Colonic mucosa (tissue), 4 donors: ENCODE measurements around the gene DCDC2B. TPM values are rescaled to one million over a fixed set of nuclear protein-coding genes. Genes with fewer than 3 reads are reported as not detected.

Experiments used
- DNase-seq: peaks from one replicate; pipeline ENCODE4 v3.0.0-alpha.2; 2020
- H3K27ac ChIP-seq: fragments of 200-600 bp; one replicate; pipeline ENCODE4 v1.8.0; 2021
- H3K27me3 ChIP-seq: fragments of 200-600 bp; one replicate; pipeline ENCODE4 v1.8.0; 2021
- H3K36me3 ChIP-seq: fragments of 200-600 bp; one replicate; pipeline ENCODE4 v1.8.0; 2021
- H3K4me1 ChIP-seq: fragments of 200-600 bp; one replicate; pipeline ENCODE4 v1.8.0; 2021; ENCODE audit warnings: mild to moderate bottlenecking
- H3K4me3 ChIP-seq: fragments of 200-600 bp; one replicate; pipeline ENCODE4 v1.8.0; 2021
- H3K9ac ChIP-seq, 2 donors: one replicate each; pipeline ENCODE4 v1.7.0; 2013; ENCODE audit warnings: control low read depth in 2 of 2, low read depth in 2 of 2, low read length in 2 of 2
- H3K9me3 ChIP-seq: fragments of 200-600 bp; one replicate; pipeline ENCODE4 v1.8.0; 2021
- intact Hi-C: fragments of 100-400 bp; cut with DNase I; formaldehyde crosslinking; loops from one replicate; pipeline ENCODE4 v1.14.1; 2022
- total RNA-seq, 2 donors: library from RNA; stranded (reverse); fragmentation: NEBNext Ultra II Directional in 1 of 2; extraction: Animal tissue kit (Norgen Biotek cat#: 25700) in 1 of 2; gene quantifications; one replicate each; pipeline ENCODE4 v1.2.1, GENCODE V29; 2021
- TF ChIP-seq, protein P1 (sequence below): fragments of 200-600 bp; IDR thresholded peaks from one replicate; pipeline ENCODE4 v1.8.0; 2022; ENCODE audit warnings: antibody characterized with exemption, mild to moderate bottlenecking
- donor health status: healthy.
- donor health status: DM: no; HTN: no; CAD: no.
- donor health status: DM: no; HTN: no; CAD: no.

Gene DCDC2B
- total RNA-seq, 2 donors from 2014 or later = not detected

DNA sequence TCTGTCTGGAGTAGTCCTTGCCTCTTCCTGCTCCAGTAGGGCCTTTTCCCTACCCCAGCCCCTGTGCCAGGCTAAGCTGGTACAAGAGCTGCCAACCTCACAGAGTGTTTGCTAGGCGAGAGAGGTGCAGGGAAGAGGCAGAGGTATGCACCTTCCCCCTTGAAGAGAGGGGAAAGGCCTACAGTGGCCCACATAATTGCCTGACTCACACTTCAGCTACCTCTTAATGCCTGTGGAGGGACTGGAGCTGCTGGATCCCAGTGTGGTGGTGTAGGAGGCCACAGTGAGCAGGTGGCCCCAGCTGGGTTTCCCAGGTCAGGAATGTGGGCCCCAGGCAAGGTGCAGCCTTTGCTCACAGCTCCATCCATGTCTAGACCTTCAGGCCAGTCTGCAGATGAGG, 11.8 kb upstream of the DCDC2B start:
- intact Hi-C loops = no loop called here
- peaks cover 3% of the 10 kb centered on the region for H3K4me1 ChIP-seq
- peaks cover 34% of the 10 kb centered on the region for H3K36me3 ChIP-seq
- no peak overlapping the region for H3K4me3 ChIP-seq
- H3K9ac ChIP-seq = no peak overlapping the region
- DNase-seq = no peak
- no peak overlapping the region for H3K27ac ChIP-seq
- H3K27me3 ChIP-seq = no peaks in the 10 kb centered on the region
- H3K9me3 ChIP-seq = no peaks in the 10 kb centered on the region
- TF ChIP-seq, protein P1, sequence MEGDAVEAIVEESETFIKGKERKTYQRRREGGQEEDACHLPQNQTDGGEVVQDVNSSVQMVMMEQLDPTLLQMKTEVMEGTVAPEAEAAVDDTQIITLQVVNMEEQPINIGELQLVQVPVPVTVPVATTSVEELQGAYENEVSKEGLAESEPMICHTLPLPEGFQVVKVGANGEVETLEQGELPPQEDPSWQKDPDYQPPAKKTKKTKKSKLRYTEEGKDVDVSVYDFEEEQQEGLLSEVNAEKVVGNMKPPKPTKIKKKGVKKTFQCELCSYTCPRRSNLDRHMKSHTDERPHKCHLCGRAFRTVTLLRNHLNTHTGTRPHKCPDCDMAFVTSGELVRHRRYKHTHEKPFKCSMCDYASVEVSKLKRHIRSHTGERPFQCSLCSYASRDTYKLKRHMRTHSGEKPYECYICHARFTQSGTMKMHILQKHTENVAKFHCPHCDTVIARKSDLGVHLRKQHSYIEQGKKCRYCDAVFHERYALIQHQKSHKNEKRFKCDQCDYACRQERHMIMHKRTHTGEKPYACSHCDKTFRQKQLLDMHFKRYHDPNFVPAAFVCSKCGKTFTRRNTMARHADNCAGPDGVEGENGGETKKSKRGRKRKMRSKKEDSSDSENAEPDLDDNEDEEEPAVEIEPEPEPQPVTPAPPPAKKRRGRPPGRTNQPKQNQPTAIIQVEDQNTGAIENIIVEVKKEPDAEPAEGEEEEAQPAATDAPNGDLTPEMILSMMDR = no peak

DNA sequence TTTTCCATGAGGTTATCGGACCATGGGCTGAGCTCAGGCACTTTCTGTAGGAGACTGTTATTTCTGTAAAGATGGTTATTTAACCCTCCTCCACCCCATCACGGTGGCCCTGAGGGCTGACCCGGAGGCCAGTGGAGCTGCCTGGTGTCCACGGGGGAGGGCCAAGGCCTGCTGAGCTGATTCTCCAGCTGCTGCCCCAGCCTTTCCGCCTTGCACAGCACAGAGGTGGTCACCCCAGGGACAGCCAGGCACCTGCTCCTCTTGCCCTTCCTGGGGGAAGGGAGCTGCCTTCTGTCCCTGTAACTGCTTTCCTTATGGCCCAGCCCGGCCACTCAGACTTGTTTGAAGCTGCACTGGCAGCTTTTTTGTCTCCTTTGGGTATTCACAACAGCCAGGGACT, 11.1 kb upstream of the DCDC2B start:
- TF ChIP-seq, protein P1 = no peak
- Histone ChIP-seq H3K9me3 (no peaks in the 10 kb centered on the region), H3K27ac (no peak overlapping the region), H3K4me1 (peaks cover 3% of the 10 kb centered on the region), H3K27me3 (no peaks in the 10 kb centered on the region), H3K9ac (no peak overlapping the region), H3K4me3 (no peak overlapping the region), H3K36me3 (peaks cover 27% of the 10 kb centered on the region)
- intact Hi-C loops = no loop called here
- no peak for DNase-seq

DNA sequence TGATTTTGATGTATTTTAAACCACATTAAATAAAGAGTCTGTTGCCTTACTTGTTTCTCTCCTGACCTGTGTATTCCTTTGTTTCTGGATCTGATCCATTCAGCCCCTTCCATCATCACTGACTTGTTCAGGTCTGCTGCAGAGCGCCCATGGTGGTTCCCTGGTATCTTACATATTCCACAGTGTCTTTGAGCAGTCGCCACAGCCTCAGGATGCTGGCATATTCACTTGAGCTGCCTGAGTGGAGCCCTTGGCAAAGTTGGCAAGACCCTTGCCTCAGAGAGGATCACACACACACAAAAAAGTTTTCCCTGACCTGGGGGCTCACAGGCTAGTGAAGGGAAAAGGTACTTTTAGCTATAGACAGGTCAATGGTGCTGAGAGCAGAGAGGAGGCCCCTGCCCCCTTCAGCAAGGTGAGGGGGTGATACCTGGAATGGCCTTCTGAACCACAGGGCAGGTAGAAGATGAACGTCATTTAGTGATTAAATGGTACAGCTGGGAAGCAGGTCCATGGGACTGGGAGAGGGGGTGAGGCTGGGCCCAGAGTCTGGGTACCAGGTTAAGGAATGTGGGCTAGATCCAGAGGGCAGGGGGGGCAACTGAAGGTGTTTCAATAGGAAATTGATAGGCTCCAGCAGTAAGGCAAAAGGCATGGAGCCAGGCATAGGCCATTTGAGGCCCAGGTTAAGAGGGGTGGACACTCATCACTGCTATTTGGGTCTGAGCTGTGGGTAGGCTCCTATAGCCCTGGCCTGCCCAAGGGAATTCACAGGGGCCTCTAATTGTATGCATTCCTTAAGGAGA, 10.4 kb upstream of the DCDC2B start:
- H3K27ac ChIP-seq = no peak overlapping the region
- H3K36me3 ChIP-seq = peaks cover 27% of the 10 kb centered on the region
- no peak overlapping the region for H3K4me3 ChIP-seq
- H3K27me3 ChIP-seq = no peaks in the 10 kb centered on the region
- no peaks in the 10 kb centered on the region for H3K9me3 ChIP-seq
- intact Hi-C loops = no loop called here
- H3K4me1 ChIP-seq = peaks cover 3% of the 10 kb centered on the region
- TF ChIP-seq, protein P1 = no peak
- H3K9ac ChIP-seq = no peak overlapping the region
- DNase-seq = no peak

DNA sequence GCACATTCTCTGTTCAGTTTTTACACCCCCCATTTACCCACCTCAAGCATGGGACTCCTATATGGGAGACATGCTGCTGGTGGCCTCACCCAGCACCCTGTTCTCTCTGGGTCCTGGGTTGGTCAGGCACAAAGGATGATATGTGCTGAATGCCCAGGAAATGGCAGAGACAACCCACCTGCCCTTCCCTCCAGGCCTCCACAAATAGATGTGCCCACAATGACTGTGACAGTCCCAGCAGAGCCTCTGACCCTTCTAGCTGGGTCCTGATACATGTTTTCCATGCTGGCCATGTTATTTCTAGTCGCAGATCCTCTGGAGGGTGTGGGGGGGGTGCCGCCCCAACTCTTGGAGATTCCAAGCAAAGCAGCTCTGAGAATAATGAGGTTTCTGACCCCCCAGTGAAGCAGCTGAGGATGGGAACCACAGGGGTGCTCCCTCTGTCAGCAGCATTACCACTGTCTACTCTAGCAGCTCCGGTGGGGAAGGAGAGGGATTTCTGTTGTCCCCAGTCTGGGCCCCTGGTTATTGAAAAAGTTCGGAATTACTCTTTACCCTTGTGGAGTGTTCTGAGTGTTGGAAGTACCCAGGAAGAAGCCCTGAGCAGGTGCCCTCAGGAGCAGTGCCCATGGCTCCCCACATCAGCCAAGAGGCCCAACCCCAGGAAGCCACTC, 9.7 kb upstream of the DCDC2B start:
- TF ChIP-seq, protein P1 = no peak
- Histone ChIP-seq H3K4me3 (no peak overlapping the region), H3K27ac (no peak overlapping the region), H3K27me3 (no peaks in the 10 kb centered on the region), H3K36me3 (peaks cover 21% of the 10 kb centered on the region), H3K4me1 (peaks cover 3% of the 10 kb centered on the region), H3K9ac (peak overlapping the region in 1 of 2 donors; percentile 56), H3K9me3 (no peaks in the 10 kb centered on the region)
- no peak for DNase-seq
- intact Hi-C loops = no loop called here

DNA sequence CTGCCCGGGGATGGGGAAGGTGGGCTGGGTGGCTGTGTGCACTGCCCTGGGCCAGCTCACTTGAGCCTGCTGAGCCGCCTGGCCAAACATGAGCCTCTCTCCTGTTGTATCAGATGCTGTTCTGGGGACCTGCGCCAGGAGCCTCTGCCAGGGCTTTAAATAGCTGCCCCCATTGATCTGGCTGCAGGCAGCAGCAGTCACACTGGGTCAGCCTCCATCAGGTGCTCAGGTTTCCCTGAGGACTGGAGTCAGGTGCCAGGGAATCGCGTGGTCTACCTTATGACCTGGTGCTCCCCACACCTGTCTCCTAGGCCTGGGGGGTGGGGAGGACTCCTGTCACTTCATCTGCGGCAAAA, 9.2 kb upstream of the DCDC2B start:
- Histone ChIP-seq H3K9ac (peak overlapping the region in 1 of 2 donors; percentile 56), H3K27me3 (no peaks in the 10 kb centered on the region), H3K36me3 (peaks cover 15% of the 10 kb centered on the region), H3K9me3 (no peaks in the 10 kb centered on the region), H3K4me3 (no peak overlapping the region), H3K27ac (peak overlapping the region; percentile 69), H3K4me1 (peaks cover 3% of the 10 kb centered on the region)
- DNase-seq = no peak
- intact Hi-C loops = no loop called here
- TF ChIP-seq, protein P1 = no peak
